Stimulated activated naive CD8-positive, alpha-beta T cell treated with anti-CD3 and anti-CD28 coated beads, Interleukin-15, amount 100 ng/mL, for 72 hours (primary cell): ENCODE data around the gene GORAB.

ENCODE experiments used
- ATAC-seq: fragments of 150-1000 bp; cut with Tn5 transposase; 2 replicates; pipeline ENCODE4 v1.10.0; 2021; ENCODE audit warnings: mild to moderate bottlenecking, moderate library complexity
- DNase-seq, 2 donors: peaks; one replicate each; pipeline ENCODE4 v3.0.0; 2021 to 2022
- H3K27ac Mint-ChIP-seq, 2 donors: one replicate each; pipeline ENCODE4 v1.8.0; 2022; ENCODE audit warnings: mild to moderate bottlenecking in 2 of 2, mixed read lengths in 2 of 2, moderate library complexity in 2 of 2
- H3K27me3 Mint-ChIP-seq: one replicate; pipeline ENCODE4 v1.8.0; 2022; ENCODE audit warnings: mixed read lengths
- H3K4me1 Mint-ChIP-seq: one replicate; pipeline ENCODE4 v1.8.0; 2022; ENCODE audit warnings: mild to moderate bottlenecking, mixed read lengths
- H3K4me3 Mint-ChIP-seq, 2 donors: one replicate each; pipeline ENCODE4 v1.8.0; 2022; ENCODE audit warnings: mild to moderate bottlenecking in 2 of 2, mixed read lengths in 2 of 2, moderate library complexity in 1 of 2
- H3K9me3 Mint-ChIP-seq, 2 donors: one replicate each; pipeline ENCODE4 v1.8.0; 2022; ENCODE audit warnings: mixed read lengths in 2 of 2

Gene GORAB

DNA sequence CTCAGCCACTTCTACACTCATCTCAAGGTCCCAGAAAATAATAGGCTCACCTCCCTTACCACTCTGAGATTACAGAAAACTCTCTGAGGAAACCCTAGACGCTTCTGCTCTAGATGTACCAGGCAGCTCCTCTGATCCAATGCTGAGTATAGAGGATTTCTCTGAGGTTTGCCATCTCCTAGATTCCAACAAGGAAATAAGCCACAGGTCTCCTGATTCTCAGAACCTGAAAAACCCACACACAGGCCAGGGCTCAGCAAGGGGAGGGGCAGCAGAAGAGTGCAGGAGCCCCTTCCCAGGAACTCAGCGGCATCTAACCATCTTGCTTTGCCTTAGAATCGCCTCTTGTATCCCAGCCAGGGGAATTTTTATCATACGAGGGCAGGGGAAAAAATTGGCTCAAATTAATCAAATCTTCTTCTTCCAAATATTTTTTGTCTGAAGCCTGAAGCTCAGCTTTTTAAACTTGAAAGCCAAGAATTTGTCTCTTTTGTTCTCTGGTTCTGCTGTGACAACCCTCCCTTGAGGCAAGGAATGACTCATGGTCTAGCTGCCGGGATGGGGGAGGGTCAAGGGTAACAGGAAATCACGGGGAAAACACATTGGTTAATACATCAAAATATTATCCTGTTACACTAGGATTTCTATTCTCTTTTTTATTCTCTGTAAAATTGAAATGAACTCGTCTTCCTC, 30.8 kb downstream of the GORAB start:
- ATAC-seq: peak; percentile 80
- Mint-ChIP-seq H3K27me3 (peaks cover 24% of the 10 kb centered on the region), H3K9me3 (peaks cover 0 to 16% of the 10 kb centered on the region in 2 donors), H3K27ac (peak overlapping the region; percentile 61 to 80), H3K4me3 (no peak overlapping the region), H3K4me1 (peaks cover 16% of the 10 kb centered on the region)
- DNase-seq: peak; percentile 4 to 29

DNA sequence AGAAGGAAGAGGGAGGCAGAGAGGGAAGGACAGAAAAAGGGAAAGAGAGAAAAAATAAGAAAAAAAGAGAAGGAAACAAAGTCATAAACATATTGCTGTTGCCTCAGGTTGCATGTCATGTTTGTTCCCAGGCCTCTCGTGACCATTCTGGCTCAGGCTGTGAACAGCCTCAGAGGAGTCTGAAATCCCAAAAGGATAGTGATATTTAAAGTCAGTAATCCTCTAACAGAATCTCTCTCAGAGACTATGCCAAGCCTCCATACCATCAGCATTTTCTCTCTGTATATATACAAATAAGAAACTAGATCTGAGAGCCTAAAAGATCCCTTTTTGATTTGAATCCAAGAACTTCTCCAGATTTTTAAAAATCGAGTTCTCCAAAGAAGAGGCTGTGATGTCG, 35.2 kb downstream of the GORAB start:
- peaks cover 18 to 24% of the 10 kb centered on the region in 2 donors for H3K9me3 Mint-ChIP-seq
- no peak for ATAC-seq

DNA sequence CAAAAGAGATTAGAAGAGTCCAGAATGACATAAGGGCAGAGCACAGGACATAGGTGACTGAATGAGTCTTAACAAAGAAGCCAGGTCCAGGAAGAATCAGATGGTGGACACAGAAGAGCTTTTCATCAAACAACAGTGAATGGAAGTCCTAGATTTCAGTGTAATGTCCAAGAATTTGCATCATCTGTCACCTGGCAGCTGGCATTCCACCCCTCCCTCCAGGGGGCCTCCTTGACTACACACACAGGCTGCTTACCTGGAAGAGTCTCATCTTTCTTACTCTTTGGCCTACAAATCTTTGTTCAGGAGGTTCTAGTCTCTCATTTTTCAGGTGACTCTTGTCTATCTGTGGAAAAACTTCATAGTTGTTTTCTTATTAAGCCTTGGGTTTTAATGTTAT, 36.2 kb downstream of the GORAB start:
- ATAC-seq (no peak), DNase-seq (no peak)
- Mint-ChIP-seq H3K4me3 (no peak overlapping the region), H3K9me3 (peaks cover 21 to 29% of the 10 kb centered on the region in 2 donors), H3K27me3 (peaks cover 54% of the 10 kb centered on the region), H3K4me1 (peaks cover 6% of the 10 kb centered on the region), H3K27ac (no peak overlapping the region)

More for the DNA sequence above, 35.2 kb downstream of the GORAB start:
- H3K4me3 Mint-ChIP-seq: no peak overlapping the region
- no peak overlapping the region for H3K27ac Mint-ChIP-seq
- peaks cover 16% of the 10 kb centered on the region for H3K4me1 Mint-ChIP-seq
- peaks cover 49% of the 10 kb centered on the region for H3K27me3 Mint-ChIP-seq
- no peak for DNase-seq

DNA sequence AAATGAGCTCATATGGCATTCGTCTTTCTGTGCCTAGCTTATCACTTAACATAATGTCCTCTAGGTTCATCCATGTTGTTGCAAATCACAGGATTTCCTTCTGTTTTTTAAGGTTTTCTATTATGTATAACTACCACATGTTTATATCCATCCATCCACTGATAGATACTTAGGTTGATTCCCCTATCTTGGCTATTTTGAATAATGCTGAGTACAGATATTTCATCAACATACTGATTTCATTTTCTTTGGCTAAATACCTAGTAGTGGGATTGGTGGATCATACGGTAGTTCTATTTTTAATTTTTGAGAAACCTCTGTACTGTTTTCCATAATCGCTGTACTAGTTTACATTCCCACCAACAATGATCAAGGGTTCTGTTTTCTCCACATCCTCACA, 45.0 kb downstream of the GORAB start:
- H3K27ac Mint-ChIP-seq: peak overlapping the region in 1 of 2 donors; percentile 35

DNA sequence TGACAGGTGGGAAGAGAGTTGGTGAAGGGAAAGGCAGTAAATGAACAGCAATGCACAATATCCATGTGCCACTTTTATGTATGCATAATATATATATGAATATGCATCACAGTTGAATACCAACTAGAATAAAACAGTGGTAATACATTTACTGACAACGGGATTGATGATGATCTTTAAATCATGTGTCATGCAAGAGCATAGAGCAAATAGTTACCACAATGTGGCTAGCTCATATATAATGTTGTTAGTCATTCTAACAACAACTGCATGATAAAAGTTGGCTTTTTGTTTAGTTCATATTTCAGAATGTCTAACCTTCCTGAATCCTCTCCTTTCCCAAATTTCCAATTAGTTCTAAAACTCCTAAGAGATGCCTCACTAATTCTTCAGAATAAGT, 46.4 kb downstream of the GORAB start:
- DNase-seq (no peak), ATAC-seq (no peak)
- Mint-ChIP-seq H3K4me3 (no peak overlapping the region), H3K27me3 (peaks cover 27% of the 10 kb centered on the region), H3K27ac (no peak overlapping the region), H3K4me1 (no peaks in the 10 kb centered on the region), H3K9me3 (peaks cover 0 to 7% of the 10 kb centered on the region in 2 donors)

More for the DNA sequence above, 45.0 kb downstream of the GORAB start:
- peaks cover 35% of the 10 kb centered on the region for H3K27me3 Mint-ChIP-seq
- no peaks in the 10 kb centered on the region for H3K4me1 Mint-ChIP-seq
- H3K4me3 Mint-ChIP-seq: no peak overlapping the region
- ATAC-seq: no peak
- H3K9me3 Mint-ChIP-seq: peaks cover 6 to 15% of the 10 kb centered on the region in 2 donors
- DNase-seq: no peak

DNA sequence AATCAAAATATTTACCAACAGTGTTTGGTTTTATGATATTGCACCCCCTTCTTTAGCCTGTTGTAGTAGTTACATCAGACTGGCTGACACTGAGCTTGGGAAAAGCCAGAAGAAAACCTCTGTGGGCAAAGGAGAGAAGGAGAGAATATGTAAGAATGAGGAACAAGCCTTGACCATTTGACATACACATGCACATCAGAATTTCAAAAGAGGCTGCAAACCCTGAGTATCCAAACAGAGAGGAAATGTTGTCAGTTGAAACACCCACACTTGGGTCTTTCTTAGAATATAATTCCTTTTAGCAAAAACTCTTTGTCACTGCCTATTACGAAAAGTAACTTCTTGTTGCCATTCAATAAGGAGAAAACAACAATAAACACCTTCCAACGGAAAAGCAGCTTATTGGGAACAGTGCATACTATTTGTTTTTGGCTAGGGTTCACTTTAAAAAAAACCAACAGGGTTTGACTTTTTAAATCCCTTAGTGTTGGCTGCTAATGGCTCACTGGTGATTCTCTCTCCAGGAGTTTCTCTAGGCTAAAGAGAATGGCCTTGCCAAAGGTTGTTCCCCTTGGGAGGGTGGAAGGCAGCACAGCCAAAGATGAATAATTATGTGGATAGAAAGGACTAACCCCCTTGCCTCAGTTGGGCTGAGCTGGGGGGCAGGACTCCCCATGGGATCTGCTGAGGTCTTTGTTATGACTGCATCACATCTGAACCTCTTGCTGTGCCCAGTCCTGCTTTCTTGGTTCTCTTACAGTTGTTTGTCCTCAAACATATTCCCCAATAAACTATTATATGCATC, 48.9 kb downstream of the GORAB start:
- peaks cover 0 to 7% of the 10 kb centered on the region in 2 donors for H3K9me3 Mint-ChIP-seq
- DNase-seq: no peak
- no peak for ATAC-seq
- H3K27me3 Mint-ChIP-seq: peaks cover 42% of the 10 kb centered on the region
- no peak overlapping the region for H3K4me3 Mint-ChIP-seq
- H3K27ac Mint-ChIP-seq: no peak overlapping the region
- H3K4me1 Mint-ChIP-seq: no peaks in the 10 kb centered on the region

DNA sequence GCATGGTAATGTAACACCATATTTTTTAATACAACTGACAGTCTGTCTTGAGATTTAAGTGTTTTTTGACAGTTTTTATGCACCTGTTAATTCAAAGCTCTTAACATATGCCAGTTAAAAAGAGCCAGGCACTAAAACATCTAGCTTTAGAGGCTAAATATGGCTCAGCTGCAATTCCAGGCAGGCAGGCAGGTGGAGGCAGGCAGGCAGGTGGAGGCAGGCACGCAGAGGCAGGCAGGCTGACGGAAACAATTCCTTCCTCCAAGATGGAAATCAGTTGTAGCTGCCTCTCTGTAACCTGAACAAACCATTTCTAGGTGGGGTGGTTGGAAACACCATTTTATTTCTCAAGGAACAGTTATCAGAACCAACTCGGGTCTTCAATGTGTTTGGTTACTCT, 51.2 kb downstream of the GORAB start:
- H3K4me3 Mint-ChIP-seq: no peak overlapping the region
- peaks cover 42% of the 10 kb centered on the region for H3K27me3 Mint-ChIP-seq
- ATAC-seq (no peak), DNase-seq (no peak)
- peaks cover 6% of the 10 kb centered on the region for H3K4me1 Mint-ChIP-seq
- peaks cover 0 to 7% of the 10 kb centered on the region in 2 donors for H3K9me3 Mint-ChIP-seq
- H3K27ac Mint-ChIP-seq: no peak overlapping the region

DNA sequence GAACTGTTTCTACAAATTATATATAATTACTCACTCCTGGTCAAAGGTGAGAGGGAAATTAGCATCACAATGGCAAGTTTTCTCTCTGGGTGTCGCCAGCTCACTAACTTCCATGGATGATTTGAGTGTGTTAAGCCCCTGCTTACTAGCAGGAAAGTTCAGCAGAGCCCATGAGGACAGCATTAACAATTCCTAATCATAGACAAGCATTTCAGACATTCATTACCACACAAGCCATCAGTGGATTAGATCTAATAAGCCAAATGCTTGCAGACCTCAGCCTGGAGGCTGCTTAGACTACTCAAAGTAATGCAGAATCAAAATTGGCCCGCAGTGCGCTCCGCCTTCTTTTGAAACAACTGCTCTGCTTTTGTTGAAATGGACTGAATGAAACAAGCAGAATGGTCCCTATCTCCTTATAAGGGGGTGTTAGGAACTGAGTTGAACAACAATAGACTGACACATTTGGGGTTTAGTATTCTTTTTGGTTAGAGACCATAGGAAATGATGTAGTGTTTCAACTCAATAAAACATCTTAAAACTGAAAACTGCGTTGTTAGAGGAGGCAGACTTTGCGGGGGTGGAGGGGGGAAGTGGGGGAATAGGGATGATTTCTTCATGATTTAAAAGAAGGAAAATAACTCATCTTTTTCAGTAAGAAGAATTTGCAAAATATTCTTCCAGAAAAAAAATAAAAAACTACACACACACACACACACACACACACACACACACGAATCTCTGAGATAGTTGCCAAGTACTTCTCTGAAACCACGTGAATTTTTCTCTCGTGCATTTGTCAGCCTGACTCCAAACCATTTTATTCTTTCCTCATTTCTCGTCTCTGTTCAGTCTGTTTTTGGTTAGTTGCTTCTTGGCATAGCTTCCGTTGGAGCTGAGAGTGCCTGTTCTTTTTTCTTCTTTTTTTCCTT, 54.6 kb downstream of the GORAB start:
- Mint-ChIP-seq H3K4me3 (peak overlapping the region; percentile 2 to 35), H3K27me3 (peaks cover 34% of the 10 kb centered on the region), H3K9me3 (no peaks in the 10 kb centered on the region), H3K4me1 (peaks cover 6% of the 10 kb centered on the region), H3K27ac (peak overlapping the region in 1 of 2 donors; percentile 74)
- DNase-seq (no peak), ATAC-seq (peak; percentile 74)

DNA sequence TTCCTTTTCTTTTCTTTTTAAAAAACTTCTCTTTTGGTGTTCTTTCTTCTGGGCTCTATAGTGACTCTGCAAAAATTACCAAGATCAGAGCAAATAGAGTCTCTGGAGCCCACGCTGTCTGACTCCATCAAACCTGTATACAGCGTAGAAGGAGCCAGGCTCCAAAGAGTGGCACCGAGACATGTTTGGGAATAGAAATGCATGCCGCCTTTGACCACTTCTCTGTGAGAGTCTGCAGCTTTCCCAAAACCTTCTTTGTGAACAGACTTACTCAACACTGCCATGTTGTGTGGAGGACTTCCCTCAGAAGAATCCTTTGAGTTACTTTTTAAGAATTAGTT, 55.3 kb downstream of the GORAB start:
- Mint-ChIP-seq H3K9me3 (no peaks in the 10 kb centered on the region), H3K4me3 (peak overlapping the region; percentile 2 to 35), H3K27me3 (peaks cover 37% of the 10 kb centered on the region), H3K4me1 (peaks cover 6% of the 10 kb centered on the region), H3K27ac (peak overlapping the region; percentile 30 to 74)
- ATAC-seq: no peak
- no peak for DNase-seq

DNA sequence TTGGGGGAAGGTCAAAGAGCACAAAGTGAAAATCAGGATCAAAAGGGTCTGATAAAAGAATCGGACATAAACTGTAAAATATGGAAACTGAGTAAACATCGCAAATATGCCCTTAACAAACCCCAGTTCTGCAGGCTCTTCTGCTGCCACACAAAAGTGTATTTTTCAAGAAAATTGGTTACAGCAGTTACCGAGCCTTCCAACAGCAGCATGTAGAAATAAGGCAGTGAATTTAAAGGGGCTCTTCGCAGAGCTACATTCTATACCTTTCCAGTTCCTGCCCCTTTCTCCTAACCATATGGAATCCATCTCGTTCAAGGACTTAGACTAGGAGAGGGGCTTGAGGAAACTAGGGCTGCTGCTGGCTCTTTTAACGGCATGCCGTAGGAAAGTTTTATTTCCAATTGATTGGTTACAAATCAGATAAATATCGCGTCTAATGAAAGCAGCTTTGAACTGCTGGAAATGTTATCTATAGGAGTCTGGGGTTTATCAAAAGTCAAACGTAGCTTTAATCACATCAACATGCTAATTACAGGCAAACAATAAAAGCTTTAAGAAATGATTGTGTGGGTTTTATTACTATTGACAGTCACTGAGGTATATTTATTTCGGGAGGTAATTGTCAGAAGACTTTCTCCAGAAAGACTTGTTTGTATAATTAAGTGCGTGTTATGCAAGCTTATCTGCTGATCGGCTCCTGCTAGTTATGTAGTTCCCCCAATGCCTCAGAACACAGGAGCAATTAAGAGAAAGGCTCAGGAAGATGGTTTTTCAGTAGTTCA, 59.1 kb downstream of the GORAB start:
- Mint-ChIP-seq H3K9me3 (peaks cover 0 to 5% of the 10 kb centered on the region in 2 donors), H3K27ac (no peak overlapping the region), H3K27me3 (peaks cover 40% of the 10 kb centered on the region), H3K4me1 (peaks cover 6% of the 10 kb centered on the region), H3K4me3 (no peak overlapping the region)
- no peak for DNase-seq
- no peak for ATAC-seq

DNA sequence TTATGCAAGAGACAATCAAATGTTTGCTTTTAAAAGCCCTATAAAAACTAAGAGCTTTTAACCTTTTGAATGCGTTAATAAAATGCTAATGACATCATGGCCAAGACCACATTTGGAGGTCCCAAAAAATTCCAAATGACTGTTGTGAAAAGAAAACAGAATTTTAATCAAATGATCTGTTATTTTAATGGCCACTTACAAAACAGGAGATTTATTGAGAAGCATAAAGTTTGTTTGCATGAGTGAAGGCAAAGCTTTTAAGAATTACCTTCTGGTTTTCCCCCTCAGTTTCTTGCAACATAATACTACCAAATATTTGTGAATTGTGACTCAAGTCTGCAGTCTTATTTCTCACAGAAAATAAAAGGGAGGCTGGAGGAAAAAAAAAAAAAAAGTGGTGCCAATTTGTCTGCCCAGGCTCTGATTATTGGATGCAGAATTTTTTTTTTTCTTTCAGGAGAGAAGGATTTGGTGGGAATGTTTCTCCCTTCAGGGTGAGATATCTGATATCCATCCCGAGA, 60.7 kb downstream of the GORAB start:
- Mint-ChIP-seq H3K27me3 (peaks cover 40% of the 10 kb centered on the region), H3K27ac (no peak overlapping the region)
- ATAC-seq: no peak

DNA sequence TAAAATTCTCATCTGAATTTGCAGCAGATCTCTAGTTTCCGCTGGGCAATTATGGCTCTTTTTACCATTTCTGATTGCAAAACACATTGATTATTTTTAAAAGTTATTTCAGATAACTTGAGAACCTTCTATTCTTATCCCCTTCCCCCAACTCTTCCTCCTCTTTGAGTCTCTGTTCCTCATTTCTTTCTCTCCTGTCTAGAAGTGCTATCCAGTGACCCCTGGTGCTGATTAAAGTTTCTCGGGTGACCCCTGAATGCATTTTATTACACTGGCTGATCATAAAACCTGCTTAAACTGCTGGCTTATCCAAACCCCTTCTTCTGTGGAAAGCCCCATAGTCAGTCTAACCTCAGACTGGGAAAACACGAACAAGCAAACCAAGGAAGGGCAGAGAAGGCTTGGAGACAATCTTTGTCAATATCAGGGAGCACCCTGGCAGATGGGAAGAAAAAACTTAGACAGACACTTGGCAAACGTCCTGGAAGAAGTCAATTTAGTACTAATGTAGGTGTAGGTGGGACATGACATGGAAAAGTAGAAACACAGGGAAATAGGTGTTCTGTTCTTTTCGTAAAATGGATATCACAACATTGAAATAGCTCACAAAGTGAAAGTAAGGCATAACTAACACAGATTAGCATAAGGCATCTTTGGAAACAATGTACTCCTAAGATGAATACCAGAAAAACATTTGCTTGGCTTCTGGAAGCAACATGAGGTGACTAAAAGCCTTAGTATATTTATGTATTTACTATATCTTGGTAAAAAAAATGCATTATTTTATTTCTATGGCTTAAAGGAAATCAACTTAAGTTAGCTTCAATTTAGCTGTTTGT, 61.4 kb downstream of the GORAB start:
- Mint-ChIP-seq H3K9me3 (peaks cover 5 to 12% of the 10 kb centered on the region in 2 donors), H3K4me1 (no peaks in the 10 kb centered on the region), H3K27me3 (peaks cover 40% of the 10 kb centered on the region), H3K4me3 (no peak overlapping the region), H3K27ac (no peak overlapping the region)
- ATAC-seq: no peak
- DNase-seq: no peak

More for the DNA sequence above, 60.7 kb downstream of the GORAB start:
- peaks cover 5% of the 10 kb centered on the region in 2 donors for H3K9me3 Mint-ChIP-seq
- no peaks in the 10 kb centered on the region for H3K4me1 Mint-ChIP-seq
- no peak for DNase-seq
- no peak overlapping the region for H3K4me3 Mint-ChIP-seq

DNA sequence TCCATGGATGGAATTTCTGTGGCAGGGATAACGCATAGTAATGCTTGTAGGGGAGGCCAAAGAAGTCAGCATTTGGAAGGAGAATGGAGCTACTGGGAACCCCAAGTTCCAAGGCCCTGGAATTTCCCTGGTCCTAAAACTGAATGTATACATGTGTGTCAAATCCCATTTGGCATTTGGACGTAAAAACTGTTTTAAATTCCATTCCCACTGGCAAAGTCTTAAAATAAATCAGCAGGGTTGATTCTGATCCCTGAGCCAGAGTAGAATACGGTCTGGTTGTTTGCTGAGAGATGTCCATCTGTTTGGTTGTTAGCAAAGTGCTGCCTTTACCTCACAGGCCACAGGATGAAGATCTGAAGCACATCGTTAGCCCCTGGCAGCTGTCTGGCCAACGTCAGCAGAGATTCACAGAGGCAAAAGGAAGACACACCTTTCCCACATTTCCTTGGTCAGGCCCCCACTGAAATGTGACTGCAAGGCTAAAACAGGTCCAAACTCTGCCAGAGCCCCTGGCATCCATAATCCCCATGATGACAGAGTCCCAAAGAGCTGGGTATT, 62.2 kb downstream of the GORAB start:
- H3K4me3 Mint-ChIP-seq: no peak overlapping the region
- H3K9me3 Mint-ChIP-seq: peaks cover 5 to 12% of the 10 kb centered on the region in 2 donors

DNA sequence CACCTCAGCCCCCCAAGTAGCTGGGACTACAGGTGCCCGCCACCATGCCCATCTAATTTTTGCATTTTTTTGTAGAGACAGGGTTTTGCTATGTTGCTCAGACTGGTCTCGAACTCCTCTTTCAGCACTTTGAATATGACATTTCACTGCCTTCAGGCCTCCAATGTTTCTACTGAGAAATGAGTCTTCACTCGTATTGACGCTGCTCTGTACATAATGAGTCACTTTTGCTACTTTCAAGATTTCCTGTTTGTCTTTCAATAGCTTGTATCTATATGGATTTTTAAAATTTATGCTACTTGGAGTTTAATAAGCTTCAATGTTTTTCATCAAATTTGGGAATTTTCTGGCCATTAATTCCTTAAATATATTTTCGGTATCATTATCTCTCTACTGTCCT, 64.7 kb downstream of the GORAB start:
- Mint-ChIP-seq H3K27me3 (peaks cover 29% of the 10 kb centered on the region), H3K9me3 (peaks cover 5 to 21% of the 10 kb centered on the region in 2 donors), H3K4me3 (no peak overlapping the region), H3K27ac (no peak overlapping the region), H3K4me1 (no peaks in the 10 kb centered on the region)
- ATAC-seq (no peak), DNase-seq (no peak)

More for the DNA sequence above, 62.2 kb downstream of the GORAB start:
- Mint-ChIP-seq H3K27me3 (peaks cover 40% of the 10 kb centered on the region), H3K27ac (no peak overlapping the region), H3K4me1 (no peaks in the 10 kb centered on the region)
- DNase-seq (no peak), ATAC-seq (no peak)
